H4 (cell line): ENCODE measurements around the gene AGTPBP1. TPM values are rescaled to one million over a fixed set of nuclear protein-coding genes. Genes with fewer than 3 reads are reported as not detected.

ENCODE experiments used
- DNase-seq: peaks from one replicate; pipeline ENCODE4 v3.0.0-alpha.2; 2015; ENCODE audit warnings: low spot score
- total RNA-seq: library from RNA; depleted of rRNA; stranded (reverse); fragments of >200 nt; shearing (Covaris generic); gene quantifications from 2 replicates; pipeline ENCODE4 v1.2.3, GENCODE V29; 2014

The AGTPBP1 gene
- total RNA-seq, 1 experiment from 2014 or later: 6.1 TPM

- DNase-seq: no peak
Observed at GRCh38 chr9:85534340-85534739, 207.4 kb downstream of the AGTPBP1 start.

- DNase-seq: no peak
Observed at GRCh38 chr9:85533538-85533937, 208.2 kb downstream of the AGTPBP1 start.

DNA sequence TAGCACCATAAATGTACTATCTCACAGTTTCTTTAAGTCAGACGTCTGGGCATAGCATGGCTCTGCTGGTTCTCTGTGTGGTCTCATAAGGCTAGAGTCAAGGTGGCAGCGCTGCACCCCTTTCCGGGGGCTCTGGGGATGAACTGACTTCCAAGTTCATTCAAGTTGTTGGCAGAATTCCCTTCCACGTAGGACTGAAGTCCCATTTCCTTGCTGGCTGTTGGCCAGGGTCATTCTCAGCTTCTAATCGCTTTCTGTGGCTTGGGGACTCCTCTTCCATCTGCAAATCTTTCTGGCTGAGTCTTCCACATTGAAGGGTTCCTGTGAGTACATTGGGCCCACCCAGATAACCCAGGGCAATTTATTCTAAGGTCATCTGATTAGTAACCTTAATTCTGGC, 211.0 kb downstream of the AGTPBP1 start:
- DNase-seq: no peak

- DNase-seq: no peak
Observed at GRCh38 chr9:85528607-85529006, 213.1 kb downstream of the AGTPBP1 start.

GRCh38 chr9:85528142-85528541, 213.6 kb downstream of the AGTPBP1 start:
- no peak for DNase-seq

- no peak for DNase-seq
Observed at GRCh38 chr9:85527331-85528020, 214.3 kb downstream of the AGTPBP1 start.

DNA sequence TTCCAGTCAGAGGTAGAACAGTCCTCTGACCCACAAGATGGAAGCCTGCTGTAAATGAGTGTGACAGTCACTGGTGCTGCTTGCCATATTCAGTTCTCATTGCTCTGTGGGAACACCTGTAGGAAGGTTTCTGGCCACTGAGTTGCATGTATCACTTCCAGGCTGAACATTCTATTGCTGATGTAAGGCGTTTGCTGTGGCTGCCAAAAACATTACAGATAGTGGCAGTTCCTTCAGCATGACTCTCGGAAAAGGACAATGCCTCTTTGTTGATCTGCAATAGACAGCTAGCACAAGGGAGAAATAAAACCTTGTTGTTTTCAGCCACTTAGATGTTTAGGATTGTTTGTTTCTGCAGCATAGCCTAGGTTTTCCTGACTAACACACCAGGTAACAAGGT, 217.2 kb downstream of the AGTPBP1 start:
- DNase-seq: no peak

- no peak for DNase-seq
Observed at GRCh38 chr9:85523202-85523601, 218.6 kb downstream of the AGTPBP1 start.

GRCh38 chr9:85522459-85523092, 219.2 kb downstream of the AGTPBP1 start:
- no peak for DNase-seq

- DNase-seq: no peak
Observed at GRCh38 chr9:85521371-85522197, 220.2 kb downstream of the AGTPBP1 start.

- DNase-seq: peak; percentile 20
Observed at GRCh38 chr9:85516976-85517637, 224.6 kb downstream of the AGTPBP1 start.

DNA sequence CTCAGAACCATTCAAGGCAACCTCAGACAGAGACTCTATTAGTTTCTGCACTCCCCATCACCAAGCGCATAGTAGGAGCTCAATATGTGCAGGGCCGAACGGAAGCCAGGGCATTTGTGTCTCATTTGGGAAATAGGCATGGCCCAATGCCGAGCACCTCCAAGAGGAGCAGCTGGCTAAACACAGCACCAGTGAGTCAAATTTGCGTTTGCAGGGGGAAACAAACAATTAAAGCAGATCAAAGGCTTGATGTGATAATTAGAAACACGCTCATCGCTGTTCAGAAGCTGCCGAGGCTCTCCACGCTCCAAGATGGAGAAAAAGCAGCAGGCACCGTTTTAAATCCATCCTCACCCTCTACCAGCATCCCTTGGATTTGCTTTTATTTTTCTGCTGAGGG, 225.3 kb downstream of the AGTPBP1 start:
- DNase-seq: no peak

GRCh38 chr9:85515021-85515420, 226.7 kb downstream of the AGTPBP1 start:
- DNase-seq: no peak

DNA sequence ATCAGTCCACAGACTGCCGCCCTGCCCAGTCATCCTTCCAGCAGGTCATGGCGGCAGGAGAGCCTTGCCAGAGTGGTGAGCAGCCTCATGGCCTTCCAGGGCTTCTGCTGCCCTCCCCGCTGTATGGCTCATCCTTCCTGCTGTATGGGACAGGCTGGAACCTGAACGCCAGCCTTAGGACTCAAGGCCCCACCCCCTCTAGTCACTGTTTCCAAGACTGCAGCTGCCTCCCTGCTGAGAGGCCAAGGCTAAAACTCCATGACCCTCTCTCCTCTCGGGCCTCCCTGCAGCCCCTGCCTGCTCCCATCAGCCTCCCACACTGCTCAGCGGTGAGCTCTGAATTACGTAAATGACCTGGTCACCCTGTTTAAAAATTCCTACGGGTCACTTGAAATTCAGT, 227.5 kb downstream of the AGTPBP1 start:
- no peak for DNase-seq

DNA sequence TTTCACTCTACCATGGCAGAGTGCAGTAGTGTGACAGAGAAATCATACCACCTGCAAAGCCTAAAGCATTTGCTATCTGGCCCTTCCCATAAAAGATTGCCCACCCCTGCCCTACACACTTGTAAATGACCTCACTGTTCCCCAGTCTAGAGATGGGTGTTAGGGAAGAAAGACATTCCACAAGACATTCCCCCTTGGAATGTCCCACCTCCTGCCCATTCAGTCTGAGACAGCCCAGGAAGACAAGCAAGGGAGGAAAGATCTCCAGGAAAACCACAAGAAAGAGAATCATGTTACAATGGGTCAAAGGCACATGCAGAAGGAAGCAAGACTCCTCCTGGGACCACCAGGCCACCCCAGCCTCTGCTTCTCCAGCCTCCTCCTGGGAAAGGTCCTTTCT, 230.0 kb downstream of the AGTPBP1 start:
- no peak for DNase-seq

DNA sequence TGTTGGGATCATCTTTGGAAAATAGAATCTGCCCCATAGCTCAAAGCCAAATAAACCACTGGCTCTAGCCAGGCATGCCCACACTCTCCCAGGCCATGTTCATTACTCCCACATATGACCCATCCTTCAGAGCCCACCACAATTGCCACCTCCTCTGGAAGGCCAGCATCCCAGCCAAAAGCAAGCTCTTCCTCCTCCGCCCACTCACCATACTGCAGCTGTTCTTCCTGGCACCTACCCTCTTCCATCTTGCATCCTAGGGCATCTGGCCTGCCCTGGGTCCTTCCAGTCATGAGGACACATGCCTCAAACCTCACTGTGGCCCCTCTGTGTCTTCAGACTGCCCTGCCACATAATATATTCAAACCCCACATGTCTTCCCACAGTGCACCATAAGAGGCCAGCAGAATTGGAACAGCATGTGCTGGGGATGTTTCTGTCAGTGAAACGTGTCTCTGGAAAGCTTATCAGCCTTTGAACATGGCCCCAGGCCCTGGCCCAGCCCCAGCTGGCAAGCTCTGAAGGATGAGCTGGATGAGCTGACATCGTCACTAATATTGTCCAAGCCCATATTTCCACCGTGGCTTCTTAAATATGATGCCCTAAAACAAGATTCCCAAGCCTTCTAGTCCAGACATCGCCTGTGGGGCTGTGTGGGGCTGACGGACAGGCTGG, 230.8 kb downstream of the AGTPBP1 start:
- DNase-seq: no peak

GRCh38 chr9:85508616-85509015, 233.1 kb downstream of the AGTPBP1 start:
- no peak for DNase-seq

DNA sequence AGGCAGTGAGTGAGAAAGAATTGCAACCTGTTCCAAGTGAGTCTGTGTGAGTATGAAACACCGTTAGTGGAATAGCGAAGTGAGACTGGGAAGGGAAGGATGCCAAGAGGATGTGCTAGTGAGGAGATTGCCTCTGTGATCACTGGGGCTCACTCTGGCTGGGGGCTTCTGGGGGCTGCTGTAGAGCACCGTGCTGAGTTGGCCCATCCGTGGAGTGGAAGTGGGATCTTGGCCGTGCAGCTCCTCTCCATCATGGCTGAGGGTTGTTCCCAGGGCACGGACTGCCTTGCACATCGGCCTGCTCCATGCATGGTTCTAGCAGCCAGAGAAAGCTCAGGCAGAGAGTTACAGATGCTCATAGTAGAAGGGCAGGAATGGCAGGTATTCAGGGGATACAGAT, 236.1 kb downstream of the AGTPBP1 start:
- DNase-seq: no peak

- DNase-seq: no peak
Observed at GRCh38 chr9:85502815-85503655, 238.7 kb downstream of the AGTPBP1 start.

GRCh38 chr9:85501882-85502281, 239.9 kb downstream of the AGTPBP1 start:
- no peak for DNase-seq

DNA sequence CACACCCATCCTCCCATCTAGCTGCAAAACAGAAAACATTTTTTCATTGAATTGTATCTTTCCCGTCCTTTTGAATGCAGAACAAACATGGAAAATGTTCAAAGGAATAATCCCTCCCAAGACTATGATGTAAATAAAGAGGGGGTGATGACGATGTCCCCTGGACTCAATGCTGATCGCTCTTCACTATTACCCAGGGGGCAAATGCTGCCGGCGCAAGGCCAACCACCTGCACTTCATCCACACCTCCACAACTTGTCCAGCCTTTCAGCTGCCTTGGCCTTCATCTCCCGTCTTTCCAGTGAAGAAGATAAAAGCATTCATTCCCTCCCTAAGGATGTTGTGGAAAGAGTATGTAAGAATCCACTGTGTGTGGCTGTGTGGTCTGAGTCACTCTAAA, 240.3 kb downstream of the AGTPBP1 start:
- no peak for DNase-seq
